Body of pancreas (tissue), 4 donors: ENCODE measurements around the gene ARAP2. TPM values are rescaled to one million over a fixed set of nuclear protein-coding genes. Genes with fewer than 3 reads are reported as not detected.

ENCODE experiments used
- ATAC-seq: fragments of 150-250 bp; one replicate; pipeline ENCODE4 v1.9.1; 2016
- DNase-seq, 4 donors: peaks; one replicate each; pipeline ENCODE4 v3.0.0-alpha.2; 2019
- H3K27ac ChIP-seq, 4 donors: fragments of 200-600 bp; sonication (generic); 1 replicate in 3 of 4; 2 replicates in 1 of 4; pipeline versions ENCODE4 v1.5.1 to v1.6.1; 2016 to 2019; ENCODE audit warnings: mild to moderate bottlenecking in 1 of 4, mixed read lengths in 1 of 4, moderate library complexity in 1 of 4
- H3K27me3 ChIP-seq, 2 donors: fragments of 200-600 bp; sonication (generic); one replicate each; pipeline ENCODE4 v1.6.0; 2016; ENCODE audit warnings: mild to moderate bottlenecking in 1 of 2
- H3K36me3 ChIP-seq, 2 donors: fragments of 200-600 bp; sonication (generic); replicated peaks in 1 of 2; 2 replicates each; pipeline ENCODE4 v1.5.1; 2016; ENCODE audit warnings: low read depth in 2 of 2; ENCODE audit not compliant: insufficient read depth in 1 of 2
- H3K4me1 ChIP-seq: fragments of 200-600 bp; sonication (generic); one replicate; pipeline ENCODE4 v1.6.0; 2016
- H3K4me3 ChIP-seq, 2 donors: fragments of 200-600 bp; sonication (generic); 1 replicate in 1 of 2; 2 replicates in 1 of 2; pipeline ENCODE4 v1.5.1; 2016 to 2019
- H3K9me3 ChIP-seq, 3 donors: fragments of 200-600 bp; sonication (generic); 1 replicate in 2 of 3; 2 replicates in 1 of 3; pipeline ENCODE4 v1.5.1; 2016
- POLR2A ChIP-seq, 3 donors: fragments of 450-650 bp; IDR thresholded peaks; one replicate each; pipeline ENCODE4 v1.6.1; 2016; ENCODE audit warnings: antibody characterized with exemption in 3 of 3, mild to moderate bottlenecking in 2 of 3
- WGBS, 2 donors: methylation state at CpG; one replicate each; pipeline ENCODE4 v1.1.5; 2017; 5-methylcytosine and 5-hydroxymethylcytosine counted together
- intact Hi-C: fragments of 100-400 bp; cut with DNase I; formaldehyde crosslinking; loops from one replicate; pipeline ENCODE4 v1.15.1; 2023
- total RNA-seq, 2 donors: library from RNA; depleted of rRNA; stranded (reverse); fragments of >200 nt; gene quantifications; one replicate each; pipeline ENCODE4 v1.1.0, GENCODE V29; 2016
- TF ChIP-seq, protein P1 (sequence below), 7 experiments: fragments of 450-650 bp in 4 of 7; fragments of 200-600 bp in 3 of 7; sonication (generic) in 3 of 7; IDR thresholded peaks; one replicate each; pipeline ENCODE4 v1.5.1; 2016 to 2019; ENCODE audit warnings: antibody characterized with exemption in 7 of 7

ARAP2 gene
- total RNA-seq, 2 donors from 2014 or later = 12.5 to 14.3 TPM

DNA sequence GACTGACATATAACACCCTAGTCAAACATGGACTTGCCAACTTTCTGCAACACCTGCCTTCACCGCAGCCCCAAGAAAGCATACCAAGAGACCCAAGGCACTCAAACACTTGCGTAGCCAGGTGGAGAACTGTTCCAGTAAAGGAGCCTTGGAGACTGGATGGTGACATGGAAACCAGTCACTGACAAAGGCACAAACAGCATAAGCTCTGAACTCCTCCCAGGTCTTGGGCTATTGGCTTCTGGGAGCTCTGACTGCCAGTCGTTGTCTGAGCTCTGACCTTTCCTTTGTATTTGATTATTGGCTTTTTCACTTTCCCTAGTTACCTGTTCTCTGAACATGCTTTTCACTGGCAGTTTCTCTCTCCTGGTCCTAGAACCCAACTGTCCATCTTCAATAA, 38.3 kb downstream of the ARAP2 start:
- no peaks in the 10 kb centered on the region for H3K27me3 ChIP-seq
- H3K27ac ChIP-seq = peak overlapping the region in 2 of 4 donors; percentile 18 to 44
- no peak overlapping the region for H3K4me3 ChIP-seq
- peaks cover 26% of the 10 kb centered on the region for H3K4me1 ChIP-seq
- peaks cover 0 to 5% of the 10 kb centered on the region in 2 donors for H3K36me3 ChIP-seq
- no peak for TF ChIP-seq POLR2A (IDR thresholded peaks at IDR 0.05)
- TF ChIP-seq, protein P1, sequence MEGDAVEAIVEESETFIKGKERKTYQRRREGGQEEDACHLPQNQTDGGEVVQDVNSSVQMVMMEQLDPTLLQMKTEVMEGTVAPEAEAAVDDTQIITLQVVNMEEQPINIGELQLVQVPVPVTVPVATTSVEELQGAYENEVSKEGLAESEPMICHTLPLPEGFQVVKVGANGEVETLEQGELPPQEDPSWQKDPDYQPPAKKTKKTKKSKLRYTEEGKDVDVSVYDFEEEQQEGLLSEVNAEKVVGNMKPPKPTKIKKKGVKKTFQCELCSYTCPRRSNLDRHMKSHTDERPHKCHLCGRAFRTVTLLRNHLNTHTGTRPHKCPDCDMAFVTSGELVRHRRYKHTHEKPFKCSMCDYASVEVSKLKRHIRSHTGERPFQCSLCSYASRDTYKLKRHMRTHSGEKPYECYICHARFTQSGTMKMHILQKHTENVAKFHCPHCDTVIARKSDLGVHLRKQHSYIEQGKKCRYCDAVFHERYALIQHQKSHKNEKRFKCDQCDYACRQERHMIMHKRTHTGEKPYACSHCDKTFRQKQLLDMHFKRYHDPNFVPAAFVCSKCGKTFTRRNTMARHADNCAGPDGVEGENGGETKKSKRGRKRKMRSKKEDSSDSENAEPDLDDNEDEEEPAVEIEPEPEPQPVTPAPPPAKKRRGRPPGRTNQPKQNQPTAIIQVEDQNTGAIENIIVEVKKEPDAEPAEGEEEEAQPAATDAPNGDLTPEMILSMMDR (IDR thresholded peaks at IDR 0.05) = no peak
- peak; percentile 93 for ATAC-seq
- WGBS, 2 donors = 35 to 36% methylated on average over 3 of the region's 3 CpGs
- intact Hi-C loops = no loop called here
- H3K9me3 ChIP-seq = no peaks in the 10 kb centered on the region
- peak; percentile 47 to 77 (median 66) for DNase-seq

DNA sequence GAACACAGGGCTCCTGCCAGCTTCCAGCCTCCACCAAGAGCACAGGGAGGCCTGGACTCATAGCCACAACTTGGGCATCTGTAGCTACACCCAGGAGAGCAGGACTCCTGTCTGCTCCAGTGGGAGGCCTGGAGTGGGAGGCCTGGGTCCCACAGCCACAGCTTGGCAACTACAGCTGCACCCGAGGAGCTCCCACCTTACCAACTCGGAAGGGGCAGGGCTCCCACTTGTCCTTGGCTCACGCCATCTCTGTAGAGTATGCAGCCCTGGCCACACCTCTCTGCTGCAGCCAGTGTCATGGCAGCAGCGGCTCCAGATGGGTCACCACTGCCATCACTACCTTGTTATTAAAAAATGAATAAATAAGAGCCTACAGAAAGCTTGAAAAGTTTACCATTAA, 45.5 kb downstream of the ARAP2 start:
- H3K9me3 ChIP-seq = no peaks in the 10 kb centered on the region
- intact Hi-C loops = no loop called here
- no peak for ATAC-seq
- DNase-seq = no peak
- H3K27me3 ChIP-seq = no peaks in the 10 kb centered on the region
- H3K4me1 ChIP-seq = no peaks in the 10 kb centered on the region
- TF ChIP-seq POLR2A (IDR thresholded peaks at IDR 0.05) = no peak
- TF ChIP-seq, protein P1 (IDR thresholded peaks at IDR 0.05) = no peak
- H3K4me3 ChIP-seq = no peak overlapping the region
- no peaks in the 10 kb centered on the region for H3K36me3 ChIP-seq
- no peak overlapping the region for H3K27ac ChIP-seq
- 98 to 100% methylated on average over 4 of the region's 4 CpGs for WGBS, 2 donors

DNA sequence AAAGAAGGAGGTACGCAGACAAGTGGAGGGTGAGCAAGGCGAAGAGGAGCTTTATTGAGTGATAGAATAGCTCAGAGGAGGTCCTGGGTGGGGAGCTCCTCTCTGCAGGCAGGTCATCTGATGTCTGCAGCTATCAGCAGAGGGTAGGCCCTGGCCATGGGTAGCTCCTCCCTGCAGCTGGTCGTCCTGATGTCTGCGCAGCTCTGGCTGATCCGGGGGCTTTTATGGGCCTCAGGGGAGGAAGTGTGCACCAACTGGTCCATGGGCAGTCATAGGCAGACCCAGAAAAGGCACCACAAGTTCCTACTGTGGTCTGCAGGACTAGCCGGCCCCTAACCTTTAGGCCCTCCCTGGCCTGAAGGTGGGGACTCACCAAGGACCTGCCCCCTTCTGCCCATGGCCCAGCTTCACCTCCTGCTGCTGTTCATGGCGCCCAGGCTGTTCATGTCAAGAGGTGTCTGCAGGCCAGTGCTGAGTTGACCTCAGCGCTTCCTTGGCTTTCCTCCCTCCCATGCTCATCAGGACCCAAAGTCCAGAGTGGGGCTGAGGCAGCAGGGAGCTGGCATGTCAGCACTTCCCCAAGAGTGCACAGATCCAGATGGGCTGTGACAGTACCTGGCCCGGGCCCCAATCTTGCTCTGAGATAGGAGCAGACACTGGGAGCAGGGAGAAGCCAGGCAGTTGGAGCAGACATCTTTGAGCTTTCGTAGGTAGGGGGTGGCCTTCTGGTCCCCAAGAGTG, 46.1 kb downstream of the ARAP2 start:
- no peak for DNase-seq
- TF ChIP-seq, protein P1 (IDR thresholded peaks at IDR 0.05) = no peak
- no peak for TF ChIP-seq POLR2A (IDR thresholded peaks at IDR 0.05)
- 95 to 96% methylated on average over 5 to 10 of the region's 10 CpGs for WGBS, 2 donors
- no peak for ATAC-seq
- intact Hi-C loops = no loop called here
- Histone ChIP-seq H3K27me3 (no peaks in the 10 kb centered on the region), H3K27ac (no peak overlapping the region), H3K4me1 (no peaks in the 10 kb centered on the region), H3K36me3 (no peaks in the 10 kb centered on the region), H3K9me3 (no peaks in the 10 kb centered on the region), H3K4me3 (no peak overlapping the region)

DNA sequence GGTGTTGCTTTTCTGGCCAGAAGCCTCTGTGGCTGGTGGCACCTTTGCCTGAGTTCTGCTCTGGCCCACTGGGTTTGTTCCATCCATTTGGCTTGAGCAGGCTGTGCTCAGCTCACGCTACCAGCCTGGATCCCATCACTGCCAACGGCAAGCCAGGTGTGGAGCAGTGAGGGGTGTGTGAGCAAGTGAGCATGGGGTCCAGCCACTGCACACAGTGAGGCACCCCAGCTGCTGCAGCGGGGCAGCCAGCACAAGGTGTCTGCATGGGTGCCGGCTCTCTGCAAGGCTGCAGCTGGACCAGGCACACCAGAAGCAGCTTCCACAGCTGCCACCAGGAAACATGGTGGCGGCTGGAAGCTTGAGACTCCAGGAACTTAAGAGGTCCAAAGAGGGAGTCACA, 46.8 kb downstream of the ARAP2 start:
- ATAC-seq (no peak), DNase-seq (no peak)
- no peak overlapping the region for H3K4me3 ChIP-seq
- intact Hi-C loops = no loop called here
- WGBS, 2 donors = 91 to 98% methylated on average over 5 of the region's 5 CpGs
- TF ChIP-seq, protein P1 (IDR thresholded peaks at IDR 0.05) = no peak
- no peak for TF ChIP-seq POLR2A (IDR thresholded peaks at IDR 0.05)
- H3K27ac ChIP-seq = no peak overlapping the region
- no peaks in the 10 kb centered on the region for H3K27me3 ChIP-seq
- no peaks in the 10 kb centered on the region for H3K9me3 ChIP-seq
- no peaks in the 10 kb centered on the region for H3K36me3 ChIP-seq
- no peaks in the 10 kb centered on the region for H3K4me1 ChIP-seq
